Mucosa of rectum (tissue), 2 donors: ENCODE measurements around the gene KIF18B.

Experiments used
- H3K27ac ChIP-seq, 2 donors: one replicate each; pipeline ENCODE4 v1.7.0; 2013; ENCODE audit warnings: inconsistent platforms in 2 of 2, low read depth in 2 of 2, low read length in 2 of 2
- H3K27me3 ChIP-seq, 2 donors: one replicate each; pipeline ENCODE4 v1.7.0; 2013; ENCODE audit warnings: low read length in 2 of 2; ENCODE audit not compliant: control insufficient read depth in 2 of 2, insufficient read depth in 2 of 2
- H3K36me3 ChIP-seq, 2 donors: one replicate each; pipeline ENCODE4 v1.7.0; 2013; ENCODE audit warnings: low read length in 2 of 2; ENCODE audit not compliant: control insufficient read depth in 2 of 2, insufficient read depth in 2 of 2
- H3K4me1 ChIP-seq, 2 donors: one replicate each; pipeline ENCODE4 v1.7.0; 2013; ENCODE audit warnings: low read length in 2 of 2, mild to moderate bottlenecking in 1 of 2; ENCODE audit not compliant: control insufficient read depth in 2 of 2, insufficient read depth in 2 of 2
- H3K4me3 ChIP-seq, 2 donors: one replicate each; pipeline ENCODE4 v1.7.0; 2013; ENCODE audit warnings: low read length in 2 of 2
- H3K9ac ChIP-seq, 2 donors: one replicate each; pipeline ENCODE4 v1.7.0; 2013; ENCODE audit warnings: low read length in 2 of 2, low read depth in 1 of 2, mild to moderate bottlenecking in 1 of 2
- H3K9me3 ChIP-seq, 2 donors: one replicate each; pipeline ENCODE4 v1.7.0; 2013; ENCODE audit warnings: low read length in 2 of 2; ENCODE audit not compliant: control insufficient read depth in 2 of 2
- donor health status: healthy.
- donor health status: Normal muscosa, but diverticular disease.

Gene KIF18B

GRCh38 chr17:44947461-44948314 lies at the start of gene KIF18B:
TSS of gene KIF18B (minus strand) at chr17:44947773. CDS start at chr17:44936344, 11,429 bp downstream.
- Histone ChIP-seq H3K27ac (peak within 1 kb of the TSS in 1 of 2 donors; percentile 23), H3K4me3 (peak within 1 kb of the TSS; percentile 60 to 95), H3K4me1 (peaks cover 4 to 9% of the 10 kb centered on the region in 2 donors), H3K27me3 (no peaks in the 10 kb centered on the region), H3K36me3 (no peaks in the 10 kb centered on the region), H3K9ac (peak within 1 kb of the TSS; percentile 49 to 80), H3K9me3 (no peaks in the 10 kb centered on the region)

GRCh38 chr17:44996304-44996703 lies 48.7 kb upstream of the KIF18B start:
- Histone ChIP-seq H3K36me3 (no peaks in the 10 kb centered on the region), H3K27me3 (no peaks in the 10 kb centered on the region), H3K9me3 (peaks cover 4 to 5% of the 10 kb centered on the region in 2 donors), H3K4me1 (no peaks in the 10 kb centered on the region), H3K9ac (no peak overlapping the region), H3K4me3 (no peak overlapping the region), H3K27ac (no peak overlapping the region)

DNA sequence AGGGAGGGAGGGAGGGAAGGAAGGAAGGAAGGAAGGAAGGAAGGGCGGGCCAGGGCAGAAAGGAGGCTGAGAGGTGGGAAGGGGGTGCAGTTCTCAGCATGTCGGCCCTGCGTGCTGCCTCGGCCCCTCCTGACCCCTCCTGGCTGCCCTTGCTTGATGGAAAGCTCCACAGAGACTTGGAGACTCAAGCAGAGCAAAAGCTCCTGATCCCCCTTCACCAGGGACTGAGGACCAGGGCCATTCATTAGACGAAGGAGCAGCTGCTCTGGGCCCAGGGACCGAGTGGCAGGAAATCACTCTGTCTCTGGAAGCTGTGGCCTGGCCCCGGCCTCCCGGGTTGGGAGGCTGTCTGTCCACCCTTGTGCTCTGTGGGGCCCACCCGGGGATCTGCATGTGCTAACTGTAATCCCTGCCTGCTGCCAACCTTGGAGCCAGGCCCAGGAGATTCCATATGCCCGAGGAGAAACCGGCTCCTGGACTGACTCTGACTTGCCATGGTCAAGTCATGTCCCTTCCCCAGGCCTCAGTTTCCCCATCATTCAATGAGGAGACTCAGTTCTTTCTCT lies 47.9 kb upstream of the KIF18B start:
- Histone ChIP-seq H3K4me1 (no peaks in the 10 kb centered on the region), H3K4me3 (no peak overlapping the region), H3K9me3 (peaks cover 4 to 5% of the 10 kb centered on the region in 2 donors), H3K27ac (no peak overlapping the region), H3K27me3 (no peaks in the 10 kb centered on the region), H3K36me3 (no peaks in the 10 kb centered on the region), H3K9ac (no peak overlapping the region)

DNA sequence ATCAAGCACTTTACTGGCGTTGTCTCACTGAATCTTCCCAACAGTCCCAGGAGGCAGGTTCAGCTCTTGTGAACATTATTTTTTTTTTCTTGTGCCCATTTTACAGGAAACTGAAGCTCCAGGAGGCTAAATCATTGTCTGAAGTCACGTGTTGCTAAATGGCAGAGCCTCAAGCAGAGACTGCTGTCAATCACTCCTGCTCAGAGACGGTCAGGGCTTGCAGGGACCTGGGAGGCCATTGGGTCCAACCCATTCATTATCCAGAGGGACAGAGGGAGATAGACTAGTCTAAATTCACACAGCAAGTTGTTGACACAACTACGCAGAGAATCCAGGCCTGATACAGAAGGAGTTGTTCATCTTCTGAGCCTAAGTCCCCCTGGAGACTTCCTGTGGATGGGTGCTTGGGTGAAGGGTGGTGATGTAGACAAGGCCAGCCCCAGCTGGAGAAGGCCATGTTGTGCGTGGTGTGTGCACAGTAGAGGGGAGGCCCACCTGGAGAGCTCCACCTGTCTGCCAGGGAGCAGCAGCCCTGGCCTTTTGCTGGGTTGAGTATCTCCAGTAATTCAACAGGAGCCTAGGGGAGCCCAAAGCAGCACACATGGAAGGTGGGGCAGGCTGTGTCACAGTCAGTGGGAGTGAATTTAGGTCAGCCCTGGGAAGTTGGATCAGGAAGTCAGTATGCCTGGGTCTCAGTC lies 44.8 kb upstream of the KIF18B start:
- H3K4me1 ChIP-seq, result no peaks in the 10 kb centered on the region
- no peak overlapping the region for H3K4me3 ChIP-seq
- no peaks in the 10 kb centered on the region for H3K36me3 ChIP-seq
- H3K27ac ChIP-seq, result no peak overlapping the region
- H3K27me3 ChIP-seq, result peaks cover 0 to 8% of the 10 kb centered on the region in 2 donors
- no peak overlapping the region for H3K9ac ChIP-seq
- no peaks in the 10 kb centered on the region for H3K9me3 ChIP-seq

- Histone ChIP-seq H3K4me3 (no peak overlapping the region), H3K36me3 (no peaks in the 10 kb centered on the region), H3K4me1 (no peaks in the 10 kb centered on the region), H3K9ac (no peak overlapping the region), H3K27me3 (peaks cover 2 to 11% of the 10 kb centered on the region in 2 donors), H3K9me3 (no peaks in the 10 kb centered on the region), H3K27ac (no peak overlapping the region)
Observed at GRCh38 chr17:44990994-44991393, 43.4 kb upstream of the KIF18B start.

DNA sequence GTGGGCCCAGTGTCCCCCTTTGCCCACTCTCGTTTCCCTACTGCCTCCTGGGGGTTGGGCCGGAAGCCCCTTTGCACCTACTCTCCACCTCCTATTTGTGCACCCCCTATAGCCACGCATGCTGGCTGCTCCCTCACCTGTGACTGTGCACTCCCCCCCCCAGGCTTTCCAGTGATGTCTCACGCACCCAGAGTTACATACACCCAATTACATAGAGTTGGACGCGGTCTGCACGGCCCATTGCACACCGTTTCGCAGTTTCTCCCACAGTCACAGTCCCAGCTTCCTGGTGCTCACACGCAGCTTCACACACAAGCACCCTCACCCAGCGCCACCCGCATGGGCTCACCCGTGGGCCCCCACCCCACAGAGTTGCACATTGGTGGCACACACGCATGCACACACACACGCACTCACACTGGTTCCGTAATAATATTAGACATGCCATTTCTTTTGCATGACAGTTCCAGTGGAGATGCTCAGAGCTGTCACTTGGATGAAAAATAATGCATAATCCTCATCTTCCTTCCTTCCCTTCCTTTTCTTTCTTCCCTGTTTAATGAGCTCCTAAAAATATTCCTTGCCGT lies 42.1 kb upstream of the KIF18B start:
- peaks cover 5 to 11% of the 10 kb centered on the region in 2 donors for H3K27me3 ChIP-seq
- H3K36me3 ChIP-seq, result no peaks in the 10 kb centered on the region
- no peak overlapping the region for H3K9ac ChIP-seq
- no peaks in the 10 kb centered on the region for H3K4me1 ChIP-seq
- H3K4me3 ChIP-seq, result no peak overlapping the region
- H3K9me3 ChIP-seq, result no peaks in the 10 kb centered on the region
- H3K27ac ChIP-seq, result no peak overlapping the region

DNA sequence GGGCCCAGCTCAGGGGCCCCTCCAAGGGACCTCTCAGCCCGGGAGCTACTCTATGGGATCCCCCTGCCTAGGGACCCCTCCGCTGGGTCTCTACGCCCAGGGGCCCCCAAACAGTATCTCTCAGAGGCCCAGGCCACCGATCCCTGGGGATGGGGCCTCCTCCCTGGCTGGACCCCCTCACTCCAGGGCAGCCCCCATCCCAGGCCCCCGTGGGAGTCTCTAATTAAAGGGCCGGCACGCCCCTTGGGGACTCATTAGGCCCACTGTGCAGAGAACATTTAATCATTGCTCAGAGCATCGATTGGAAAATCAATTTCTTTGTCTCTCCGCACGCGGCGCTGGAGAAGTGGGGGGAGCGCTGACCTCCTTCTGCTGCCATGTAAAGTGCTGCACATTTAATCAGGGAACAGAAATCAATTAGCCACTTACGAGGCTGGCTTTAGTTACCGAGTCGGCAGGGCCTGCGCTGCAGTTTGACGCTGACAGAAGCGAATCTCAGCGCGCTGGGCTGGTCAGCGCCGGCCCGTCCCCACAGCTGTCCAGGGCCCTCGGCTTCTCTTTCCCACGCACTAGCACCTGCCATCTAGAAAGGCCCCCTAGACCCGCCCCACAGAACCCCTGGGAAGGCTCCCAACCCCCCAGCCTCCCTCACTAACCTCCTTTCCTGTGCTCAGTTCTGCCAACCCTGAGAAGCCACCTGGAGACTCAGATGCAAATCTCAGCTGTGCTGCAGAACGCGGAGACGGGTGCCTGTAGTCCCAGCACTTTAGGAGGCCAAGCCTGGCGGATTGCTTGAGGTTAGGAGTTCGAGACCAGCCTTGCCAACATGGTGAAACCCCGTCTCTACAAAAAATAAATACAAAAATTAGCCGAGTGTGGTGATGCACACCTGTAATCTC lies 40.7 kb upstream of the KIF18B start:
- Histone ChIP-seq H3K27ac (no peak overlapping the region), H3K27me3 (peaks cover 5 to 11% of the 10 kb centered on the region in 2 donors)

DNA sequence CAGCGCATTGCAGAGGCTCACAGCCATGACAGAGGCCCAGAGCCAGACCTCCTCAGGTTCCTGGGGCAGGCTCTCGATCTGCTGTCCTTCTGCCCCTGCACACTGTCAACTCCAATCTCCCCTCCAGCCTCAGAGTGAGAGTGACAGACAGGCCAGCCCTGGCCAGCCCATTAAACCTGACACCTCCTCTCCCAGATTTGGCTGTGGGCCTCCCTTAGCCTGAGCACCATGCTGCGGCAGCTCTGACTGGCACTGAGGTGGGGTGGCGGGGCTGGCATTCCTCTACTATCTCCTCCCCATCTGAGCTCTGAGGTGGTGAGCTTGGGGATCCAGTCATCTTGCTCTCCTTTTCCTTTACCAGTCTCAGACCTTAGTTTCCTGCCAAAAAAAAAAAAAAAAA lies 36.0 kb upstream of the KIF18B start:
- no peaks in the 10 kb centered on the region for H3K9me3 ChIP-seq
- H3K4me3 ChIP-seq, result no peak overlapping the region
- peaks cover 8 to 12% of the 10 kb centered on the region in 2 donors for H3K27me3 ChIP-seq
- no peaks in the 10 kb centered on the region for H3K36me3 ChIP-seq
- no peak overlapping the region for H3K27ac ChIP-seq
- no peak overlapping the region for H3K9ac ChIP-seq
- H3K4me1 ChIP-seq, result peaks cover 3 to 5% of the 10 kb centered on the region in 2 donors

More for the DNA sequence above, 40.7 kb upstream of the KIF18B start:
- no peak overlapping the region for H3K4me3 ChIP-seq
- no peaks in the 10 kb centered on the region for H3K36me3 ChIP-seq
- no peak overlapping the region for H3K9ac ChIP-seq
- H3K4me1 ChIP-seq, result no peaks in the 10 kb centered on the region
- H3K9me3 ChIP-seq, result no peaks in the 10 kb centered on the region

- H3K27me3 ChIP-seq, result peaks cover 10 to 14% of the 10 kb centered on the region in 2 donors
- no peak overlapping the region for H3K9ac ChIP-seq
- no peaks in the 10 kb centered on the region for H3K36me3 ChIP-seq
- H3K4me3 ChIP-seq, result no peak overlapping the region
- peaks cover 11 to 12% of the 10 kb centered on the region in 2 donors for H3K4me1 ChIP-seq
- H3K27ac ChIP-seq, result peak overlapping the region in 1 of 2 donors; percentile 57
- no peaks in the 10 kb centered on the region for H3K9me3 ChIP-seq
Observed at GRCh38 chr17:44982113-44982702, 34.6 kb upstream of the KIF18B start.
